ENCODE data around the gene TMEM167B.

DNA sequence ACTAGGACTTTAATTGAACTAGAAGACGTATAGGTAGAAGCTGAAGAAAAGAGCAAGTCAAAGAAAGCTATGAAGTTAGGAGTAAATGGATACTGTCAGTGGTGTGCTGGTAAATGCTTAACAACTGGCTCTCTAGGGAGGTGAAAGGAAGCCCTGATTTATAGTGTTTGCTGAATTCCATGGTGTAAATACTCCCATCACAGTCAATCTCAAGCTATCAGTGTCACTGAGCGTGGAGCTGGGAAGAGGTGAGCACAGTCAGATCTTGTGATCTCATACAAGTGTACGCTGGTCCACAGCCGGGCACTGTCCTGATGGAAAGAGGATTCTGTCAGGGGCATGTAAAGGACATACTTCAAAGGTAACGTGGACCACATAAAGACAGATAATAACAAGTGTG, 51.7 kb downstream of the TMEM167B start:
- TF ChIP-seq, protein P1, sequence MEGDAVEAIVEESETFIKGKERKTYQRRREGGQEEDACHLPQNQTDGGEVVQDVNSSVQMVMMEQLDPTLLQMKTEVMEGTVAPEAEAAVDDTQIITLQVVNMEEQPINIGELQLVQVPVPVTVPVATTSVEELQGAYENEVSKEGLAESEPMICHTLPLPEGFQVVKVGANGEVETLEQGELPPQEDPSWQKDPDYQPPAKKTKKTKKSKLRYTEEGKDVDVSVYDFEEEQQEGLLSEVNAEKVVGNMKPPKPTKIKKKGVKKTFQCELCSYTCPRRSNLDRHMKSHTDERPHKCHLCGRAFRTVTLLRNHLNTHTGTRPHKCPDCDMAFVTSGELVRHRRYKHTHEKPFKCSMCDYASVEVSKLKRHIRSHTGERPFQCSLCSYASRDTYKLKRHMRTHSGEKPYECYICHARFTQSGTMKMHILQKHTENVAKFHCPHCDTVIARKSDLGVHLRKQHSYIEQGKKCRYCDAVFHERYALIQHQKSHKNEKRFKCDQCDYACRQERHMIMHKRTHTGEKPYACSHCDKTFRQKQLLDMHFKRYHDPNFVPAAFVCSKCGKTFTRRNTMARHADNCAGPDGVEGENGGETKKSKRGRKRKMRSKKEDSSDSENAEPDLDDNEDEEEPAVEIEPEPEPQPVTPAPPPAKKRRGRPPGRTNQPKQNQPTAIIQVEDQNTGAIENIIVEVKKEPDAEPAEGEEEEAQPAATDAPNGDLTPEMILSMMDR (IDR thresholded peaks at IDR 0.05 in 4 of 5, conservative IDR thresholded peaks at IDR 0.05 in 1 of 5), result no peak
- no peak for TF ChIP-seq POLR2A (IDR thresholded peaks at IDR 0.05)
